ENCODE data around the gene GMDS. TPM values are rescaled to one million over a fixed set of nuclear protein-coding genes. Genes with fewer than 3 reads are reported as not detected.

GMDS gene
- total RNA-seq, 1 experiment from 2014 or later: 35.0 TPM

- Mint-ChIP-seq H3K9me3 (no peaks in the 10 kb centered on the region), H3K36me3 (no peaks in the 10 kb centered on the region), H3K4me1 (peaks cover 20% of the 10 kb centered on the region), H3K27me3 (ENCODE audit: low read depth) (peaks cover 13% of the 10 kb centered on the region), H3K4me3 (no peak overlapping the region), H3K27ac (peak overlapping the region; percentile 9; the same call in 1 of the 2 replicates)
- ChIA-PET CTCF (no interaction called here), POLR2A (no interaction called here)
- no peak for DNase-seq (ENCODE audit: low spot score)
- TF ChIP-seq IRF1 (CRISPR knock-in tag; IDR thresholded peaks at IDR 0.05) (no peak), HMGXB4 (CRISPR knock-in tag; IDR thresholded peaks at IDR 0.05) (no peak), ATF2 (CRISPR knock-in tag; IDR thresholded peaks at IDR 0.05; ENCODE audit: borderline replicate concordance, low read depth) (no peak), NR1H2 (CRISPR knock-in tag; IDR thresholded peaks at IDR 0.05) (no peak), CBFB (CRISPR knock-in tag; IDR thresholded peaks at IDR 0.05; ENCODE audit: low read depth) (no peak), ZNF671 (CRISPR knock-in tag; IDR thresholded peaks at IDR 0.05) (no peak), AFF4 (CRISPR knock-in tag; IDR thresholded peaks at IDR 0.05; ENCODE audit: borderline replicate concordance) (no peak), ZNF512 (CRISPR knock-in tag; IDR thresholded peaks at IDR 0.05; ENCODE audit: borderline replicate concordance) (no peak)
- ATAC-seq: no peak
Observed at GRCh38 chr6:1592852-1593251, 652.6 kb downstream of the GMDS start.

GRCh38 chr6:1591926-1592325, 653.5 kb downstream of the GMDS start:
- ChIA-PET CTCF (no interaction called here), POLR2A (interaction anchor here (0.5 to 0.6 kb wide), 2 partner anchors 12 to 1221 kb away, joined by 3 read pairs; no protein-coding TSS in a partner anchor)
- H3K4me3 Mint-ChIP-seq: no peak overlapping the region
- DNase-seq (ENCODE audit: low spot score): no peak
- peaks cover 13% of the 10 kb centered on the region for H3K27me3 Mint-ChIP-seq (ENCODE audit: low read depth)
- H3K4me1 Mint-ChIP-seq: peaks cover 10% of the 10 kb centered on the region
- ATAC-seq: no peak
- TF ChIP-seq TP53 (CRISPR knock-in tag; IDR thresholded peaks at IDR 0.05) (no peak), FOXJ3 (CRISPR knock-in tag; IDR thresholded peaks at IDR 0.05; ENCODE audit: borderline replicate concordance) (no peak)
- no peaks in the 10 kb centered on the region for H3K36me3 Mint-ChIP-seq
- no peaks in the 10 kb centered on the region for H3K9me3 Mint-ChIP-seq
- no peak overlapping the region for H3K27ac Mint-ChIP-seq

- ChIA-PET POLR2A (no interaction called here), CTCF (no interaction called here)
- no peaks in the 10 kb centered on the region for H3K9me3 Mint-ChIP-seq
- H3K36me3 Mint-ChIP-seq: no peaks in the 10 kb centered on the region
- H3K27ac Mint-ChIP-seq: no peak overlapping the region
- DNase-seq (ENCODE audit: low spot score): no peak
- H3K27me3 Mint-ChIP-seq (ENCODE audit: low read depth): peaks cover 13% of the 10 kb centered on the region
- peaks cover 4% of the 10 kb centered on the region for H3K4me1 Mint-ChIP-seq
- H3K4me3 Mint-ChIP-seq: no peak overlapping the region
- no peak for ATAC-seq
- TF ChIP-seq ATF6 (CRISPR knock-in tag; IDR thresholded peaks at IDR 0.05) (no peak), IRF2 (CRISPR knock-in tag; IDR thresholded peaks at IDR 0.05; ENCODE audit: borderline replicate concordance, low read depth) (no peak), TEAD1 (CRISPR knock-in tag; IDR thresholded peaks at IDR 0.05) (no peak), HMGA2 (CRISPR knock-in tag; IDR thresholded peaks at IDR 0.05) (no peak), MLX (CRISPR knock-in tag; IDR thresholded peaks at IDR 0.05) (no peak)
Observed at GRCh38 chr6:1591243-1591642, 654.2 kb downstream of the GMDS start.

All from WTC11 (cell line).